Measurements from ENCODE around the gene CFAP97.

GRCh38 chr4:185221491-185221890, 17.7 kb upstream of the CFAP97 start:
- TF ChIP-seq, protein P1, sequence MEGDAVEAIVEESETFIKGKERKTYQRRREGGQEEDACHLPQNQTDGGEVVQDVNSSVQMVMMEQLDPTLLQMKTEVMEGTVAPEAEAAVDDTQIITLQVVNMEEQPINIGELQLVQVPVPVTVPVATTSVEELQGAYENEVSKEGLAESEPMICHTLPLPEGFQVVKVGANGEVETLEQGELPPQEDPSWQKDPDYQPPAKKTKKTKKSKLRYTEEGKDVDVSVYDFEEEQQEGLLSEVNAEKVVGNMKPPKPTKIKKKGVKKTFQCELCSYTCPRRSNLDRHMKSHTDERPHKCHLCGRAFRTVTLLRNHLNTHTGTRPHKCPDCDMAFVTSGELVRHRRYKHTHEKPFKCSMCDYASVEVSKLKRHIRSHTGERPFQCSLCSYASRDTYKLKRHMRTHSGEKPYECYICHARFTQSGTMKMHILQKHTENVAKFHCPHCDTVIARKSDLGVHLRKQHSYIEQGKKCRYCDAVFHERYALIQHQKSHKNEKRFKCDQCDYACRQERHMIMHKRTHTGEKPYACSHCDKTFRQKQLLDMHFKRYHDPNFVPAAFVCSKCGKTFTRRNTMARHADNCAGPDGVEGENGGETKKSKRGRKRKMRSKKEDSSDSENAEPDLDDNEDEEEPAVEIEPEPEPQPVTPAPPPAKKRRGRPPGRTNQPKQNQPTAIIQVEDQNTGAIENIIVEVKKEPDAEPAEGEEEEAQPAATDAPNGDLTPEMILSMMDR (IDR thresholded peaks at IDR 0.05) = no peak
- TF ChIP-seq POLR2A (IDR thresholded peaks at IDR 0.05) = no peak
